ENCODE results near the gene TDP1. TPM values are rescaled to one million over a fixed set of nuclear protein-coding genes. Genes with fewer than 3 reads are reported as not detected.

Gene TDP1
- total and polyA plus RNA-seq, 2 of the 4 experiments (the other 2 are of a cell fraction): 23.3 to 53.1 TPM

DNA sequence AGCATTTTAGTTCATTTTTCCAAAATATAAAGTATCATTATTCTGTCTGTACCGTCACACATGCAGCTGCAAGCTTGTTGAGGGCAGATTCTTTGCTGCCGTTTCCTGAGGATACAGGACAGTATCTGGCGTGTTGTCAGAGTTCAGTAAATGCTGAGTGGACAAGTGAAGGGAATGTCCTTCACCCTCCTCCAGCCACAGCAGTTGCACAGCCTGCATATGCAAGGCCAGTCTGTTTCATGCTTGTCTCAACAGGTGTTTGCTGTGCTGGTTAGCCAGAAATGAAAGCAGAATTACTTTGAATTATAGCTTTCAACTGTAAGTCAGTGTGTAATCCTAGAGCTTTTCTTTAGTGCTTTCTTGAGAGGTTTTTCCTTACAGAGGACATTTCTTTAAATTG is 36.5 kb downstream of the TDP1 start:
- H2BK5ac ChIP-seq (ENCODE audit: low read depth, low read length, poor library complexity, severe bottlenecking): no peak overlapping the region
- no peak overlapping the region for H3K9ac ChIP-seq (ENCODE audit: low read depth, low read length)
- no peak overlapping the region for H3K14ac ChIP-seq (replicated peaks; ENCODE audit: low read depth, low read length)
- H2AK5ac ChIP-seq (ENCODE audit: low read depth, low read length): no peak overlapping the region
- no peak overlapping the region for H3K4me2 ChIP-seq (ENCODE audit: low read depth, low read length)
- H3K9me1 ChIP-seq (ENCODE audit: insufficient read depth, low read length): peaks cover 3% of the 10 kb centered on the region; the same call in 1 of the 2 replicates
- intact Hi-C loops (cut with micrococcal nuclease) (no loop called here), dilution Hi-C loops (cut with HindIII; ENCODE audit: low sequenced_read_pairs, unreplicated experiment) (no loop called here), in situ Hi-C loops (cut with MboI; ENCODE audit: low sequenced_read_pairs) (no loop called here)
- H2BK120ac ChIP-seq (ENCODE audit: low read depth, low read length): no peak overlapping the region
- no peak overlapping the region for H3K4me3 ChIP-seq (ENCODE audit: insufficient read depth, low read depth, low read length)
- DNase-seq (no peak), ATAC-seq (ENCODE audit: low read depth) (no peak)
- H3K27ac ChIP-seq (ENCODE audit: insufficient read depth, low read length): no peak overlapping the region
- no peak overlapping the region for H4K5ac ChIP-seq (ENCODE audit: low read depth, low read length)
- no peak overlapping the region for H4K91ac ChIP-seq (ENCODE audit: insufficient read depth, low read depth, low read length)
- H3K18ac ChIP-seq (ENCODE audit: low read depth, low read length): no peak overlapping the region
- no peak overlapping the region for H2BK20ac ChIP-seq (ENCODE audit: low read depth, low read length)
- H4K20me1 ChIP-seq (ENCODE audit: insufficient read depth, low read length): no peaks in the 10 kb centered on the region
- no peaks in the 10 kb centered on the region for H3K4me1 ChIP-seq (ENCODE audit: control insufficient read depth, insufficient read depth, low read length)
- H2AFZ ChIP-seq (replicated peaks; ENCODE audit: low read length, poor library complexity): no peak overlapping the region
- TF ChIP-seq CEBPB (IDR thresholded peaks at IDR 0.05; ENCODE audit: low read depth, low read length) (no peak), NFE2L2 (IDR thresholded peaks at IDR 0.05; ENCODE audit: low read depth, low read length) (no peak), MAZ (IDR thresholded peaks at IDR 0.05; ENCODE audit: borderline replicate concordance, low read depth, low read length) (no peak), RAD21 (IDR thresholded peaks at IDR 0.05; ENCODE audit: low read length) (no peak), CHD1 (IDR thresholded peaks at IDR 0.05; ENCODE audit: low read depth, low read length) (no peak), BHLHE40 (IDR thresholded peaks at IDR 0.05; ENCODE audit: low read depth, low read length) (no peak), POLR2A (IDR thresholded peaks at IDR 0.05; ENCODE audit: low read depth, low read length) (no peak)
- TF ChIP-seq, protein P1, sequence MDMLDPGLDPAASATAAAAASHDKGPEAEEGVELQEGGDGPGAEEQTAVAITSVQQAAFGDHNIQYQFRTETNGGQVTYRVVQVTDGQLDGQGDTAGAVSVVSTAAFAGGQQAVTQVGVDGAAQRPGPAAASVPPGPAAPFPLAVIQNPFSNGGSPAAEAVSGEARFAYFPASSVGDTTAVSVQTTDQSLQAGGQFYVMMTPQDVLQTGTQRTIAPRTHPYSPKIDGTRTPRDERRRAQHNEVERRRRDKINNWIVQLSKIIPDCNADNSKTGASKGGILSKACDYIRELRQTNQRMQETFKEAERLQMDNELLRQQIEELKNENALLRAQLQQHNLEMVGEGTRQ (IDR thresholded peaks at IDR 0.05; ENCODE audit: low read depth, low read length): no peak
- no TSS peak for BruUV-seq (replicated peaks)
- no peak overlapping the region for H2AK9ac ChIP-seq (replicated peaks; ENCODE audit: low read depth, low read length, poor library complexity)
- H3K36me3 ChIP-seq (ENCODE audit: control insufficient read depth, insufficient read depth, low read length): peaks cover 21% of the 10 kb centered on the region
- CTCF ChIA-PET: interaction anchor here (0.5 kb wide), 1 partner anchor 150 kb away, joined by 4 read pairs; no protein-coding TSS in a partner anchor
- no CpG with 5 or more reads among the region's 3 CpGs for WGBS, 2 experiments (ENCODE audit: extremely low coverage in 2 of 2, insufficient read length in 1 of 2)
- no peak overlapping the region for H3K23ac ChIP-seq (ENCODE audit: low read depth, low read length)
- no peak overlapping the region for H2BK15ac ChIP-seq (ENCODE audit: low read depth, low read length)
- no peak overlapping the region for H3K56ac ChIP-seq (ENCODE audit: extremely low read depth, insufficient read depth, low read length)
- POLR2A ChIA-PET (ENCODE audit: unreplicated experiment): interaction anchor here (0.6 kb wide), 1 partner anchor 27 kb away, joined by 3 read pairs; no protein-coding TSS in a partner anchor
- no peak overlapping the region for H3K4ac ChIP-seq (ENCODE audit: low read depth, low read length)
- no peaks in the 10 kb centered on the region for H3K9me3 ChIP-seq (ENCODE audit: control insufficient read depth, insufficient read depth, low read length)
- H3K79me1 ChIP-seq (ENCODE audit: low read depth in 1 of 2, low read length in 2 of 2): peaks cover 2 to 12% of the 10 kb centered on the region in 2 experiments; a peak in 2 of 4 replicates
- H3K27me3 ChIP-seq (ENCODE audit: control insufficient read depth, insufficient read depth, low read length): no peaks in the 10 kb centered on the region
- no peak overlapping the region for H4K8ac ChIP-seq (ENCODE audit: low read depth in 2 of 2, low read length in 2 of 2)
